SU-DHL-6 (cell line): ENCODE measurements around the gene GRAMD1A.

Experiments
- H2AFZ ChIP-seq: fragments of 200-600 bp; sonication (generic); 2 replicates; pipeline ENCODE4 v1.6.1; 2014; ENCODE audit warnings: low read depth, mild to moderate bottlenecking, moderate library complexity, mixed read lengths, antibody characterized with exemption, low read length; ENCODE audit not compliant: severe bottlenecking
- H3F3A ChIP-seq: fragments of 200-600 bp; shearing (Covaris generic); 2 replicates; pipeline ENCODE4 v1.6.0; 2016; ENCODE audit warnings: antibody characterized with exemption, mild to moderate bottlenecking; ENCODE audit not compliant: insufficient read depth
- H3K27ac ChIP-seq: fragments of 200-600 bp; sonication (generic); 2 replicates; pipeline ENCODE4 v1.5.1; 2016; ENCODE audit warnings: low read depth, mild to moderate bottlenecking, low read length, moderate library complexity, mixed read lengths
- H3K27me3 ChIP-seq: fragments of 200-600 bp; sonication (generic), shearing (Covaris generic); 2 replicates; pipeline ENCODE4 v1.6.0; 2014; ENCODE audit warnings: mild to moderate bottlenecking, low read length
- H3K36me3 ChIP-seq: fragments of 200-600 bp; sonication (generic); 2 replicates; pipeline ENCODE4 v1.6.1; 2014; ENCODE audit warnings: mild to moderate bottlenecking, low read length, mixed read lengths
- H3K4me2 ChIP-seq: fragments of 300-600, 200-600 bp; shearing (Covaris generic), sonication (generic); 2 replicates; pipeline ENCODE4 v1.6.0; 2014; ENCODE audit warnings: low read length, low read depth, mild to moderate bottlenecking; ENCODE audit not compliant: poor library complexity, severe bottlenecking
- H3K4me3 ChIP-seq: fragments of 200-600 bp; sonication (generic); 2 replicates; pipeline ENCODE4 v1.5.1; 2014; ENCODE audit warnings: antibody characterized with exemption, low read length, mild to moderate bottlenecking, mixed read lengths; ENCODE audit not compliant: insufficient read depth, poor library complexity, severe bottlenecking
- H3K79me2 ChIP-seq: fragments of 200-600 bp; sonication (generic); 2 replicates; pipeline ENCODE4 v1.6.1; 2014; ENCODE audit warnings: mild to moderate bottlenecking, low read length, moderate library complexity; ENCODE audit not compliant: insufficient read depth
- H3K9ac ChIP-seq: fragments of 200-600 bp; sonication (generic); 2 replicates; pipeline ENCODE4 v1.7.0; 2014; ENCODE audit warnings: mild to moderate bottlenecking, low read length
- H3K9me2 ChIP-seq: fragments of 200-600 bp; sonication (generic); replicated peaks from 2 replicates; pipeline ENCODE4 v1.6.1; 2014; ENCODE audit warnings: low read length; ENCODE audit not compliant: insufficient read depth
- H3K9me3 ChIP-seq: fragments of 200-600 bp; sonication (generic); 2 replicates; pipeline ENCODE4 v1.6.1; 2014; ENCODE audit warnings: low read length, mixed read lengths; ENCODE audit not compliant: insufficient read depth
- H4K20me1 ChIP-seq: fragments of 200-600 bp; sonication (generic); 2 replicates; pipeline ENCODE4 v1.6.1; 2014; ENCODE audit warnings: low read depth, mild to moderate bottlenecking, antibody characterized with exemption, low read length, moderate library complexity, mixed read lengths
- EZH2phosphoT487 ChIP-seq: fragments of 200-600 bp; sonication (generic), shearing (Covaris generic); conservative IDR thresholded peaks from 2 replicates; pipeline ENCODE4 v1.6.1; 2018; ENCODE audit warnings: mild to moderate bottlenecking, antibody characterized with exemption, low read length, moderate library complexity, mixed read lengths
- TF ChIP-seq, protein P1 (sequence below): fragments of 200-600 bp; sonication (generic); IDR thresholded peaks from one replicate; pipeline ENCODE4 v1.5.1; 2017; ENCODE audit warnings: antibody characterized with exemption, mild to moderate bottlenecking, low read length, moderate library complexity; ENCODE audit not compliant: insufficient read depth, poor library complexity, severe bottlenecking

GRAMD1A gene

GRCh38 chr19:35018379-35018778 lies 18.3 kb downstream of the GRAMD1A start:
- Histone ChIP-seq H2AFZ (no peak overlapping the region), H3K79me2 (no peaks in the 10 kb centered on the region), H3K27me3 (no peaks in the 10 kb centered on the region), H3K4me3 (no peak overlapping the region), H3K9ac (no peak overlapping the region), H3F3A (no peaks in the 10 kb centered on the region), H4K20me1 (no peaks in the 10 kb centered on the region), H3K27ac (no peak overlapping the region), H3K4me2 (no peak overlapping the region), H3K9me3 (no peaks in the 10 kb centered on the region), H3K36me3 (no peaks in the 10 kb centered on the region), H3K9me2 (no peaks in the 10 kb centered on the region)
- TF ChIP-seq EZH2phosphoT487 = no peak

GRCh38 chr19:35019144-35019543 lies 19.0 kb downstream of the GRAMD1A start:
- Histone ChIP-seq H3K4me2 (no peak overlapping the region), H3K9me3 (no peaks in the 10 kb centered on the region), H3K36me3 (no peaks in the 10 kb centered on the region), H3K9ac (no peak overlapping the region), H3K79me2 (no peaks in the 10 kb centered on the region), H3K9me2 (no peaks in the 10 kb centered on the region), H3K4me3 (no peak overlapping the region), H4K20me1 (no peaks in the 10 kb centered on the region), H3F3A (no peaks in the 10 kb centered on the region), H3K27me3 (no peaks in the 10 kb centered on the region), H2AFZ (no peak overlapping the region), H3K27ac (no peak overlapping the region)
- no peak for TF ChIP-seq EZH2phosphoT487
- TF ChIP-seq, protein P1, sequence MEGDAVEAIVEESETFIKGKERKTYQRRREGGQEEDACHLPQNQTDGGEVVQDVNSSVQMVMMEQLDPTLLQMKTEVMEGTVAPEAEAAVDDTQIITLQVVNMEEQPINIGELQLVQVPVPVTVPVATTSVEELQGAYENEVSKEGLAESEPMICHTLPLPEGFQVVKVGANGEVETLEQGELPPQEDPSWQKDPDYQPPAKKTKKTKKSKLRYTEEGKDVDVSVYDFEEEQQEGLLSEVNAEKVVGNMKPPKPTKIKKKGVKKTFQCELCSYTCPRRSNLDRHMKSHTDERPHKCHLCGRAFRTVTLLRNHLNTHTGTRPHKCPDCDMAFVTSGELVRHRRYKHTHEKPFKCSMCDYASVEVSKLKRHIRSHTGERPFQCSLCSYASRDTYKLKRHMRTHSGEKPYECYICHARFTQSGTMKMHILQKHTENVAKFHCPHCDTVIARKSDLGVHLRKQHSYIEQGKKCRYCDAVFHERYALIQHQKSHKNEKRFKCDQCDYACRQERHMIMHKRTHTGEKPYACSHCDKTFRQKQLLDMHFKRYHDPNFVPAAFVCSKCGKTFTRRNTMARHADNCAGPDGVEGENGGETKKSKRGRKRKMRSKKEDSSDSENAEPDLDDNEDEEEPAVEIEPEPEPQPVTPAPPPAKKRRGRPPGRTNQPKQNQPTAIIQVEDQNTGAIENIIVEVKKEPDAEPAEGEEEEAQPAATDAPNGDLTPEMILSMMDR = no peak

DNA sequence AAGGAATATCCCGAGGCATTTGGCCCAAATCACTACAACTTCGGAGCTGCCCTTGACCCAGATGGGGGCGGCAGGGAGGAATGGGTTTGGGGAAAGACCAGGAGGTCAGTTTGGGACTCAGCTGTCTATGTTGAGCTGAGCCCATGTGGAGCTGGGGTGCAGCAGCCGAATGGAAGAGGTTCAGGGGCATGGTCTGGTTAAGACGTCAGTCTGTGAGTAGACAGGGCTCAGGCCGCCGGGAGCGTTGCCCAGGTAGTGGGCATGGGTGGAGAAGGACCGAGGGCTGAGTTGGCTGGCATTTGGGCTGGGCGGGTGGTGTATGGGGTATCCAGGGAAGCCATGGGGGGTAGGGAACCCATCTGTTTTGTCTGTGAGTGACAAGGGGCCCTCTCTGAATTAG lies 20.9 kb downstream of the GRAMD1A start:
- H3K4me3 ChIP-seq = no peak overlapping the region
- H3K36me3 ChIP-seq = no peaks in the 10 kb centered on the region
- no peak overlapping the region for H3K4me2 ChIP-seq
- no peaks in the 10 kb centered on the region for H3K9me3 ChIP-seq
- no peaks in the 10 kb centered on the region for H3K9me2 ChIP-seq
- no peaks in the 10 kb centered on the region for H3K79me2 ChIP-seq
- H4K20me1 ChIP-seq = no peaks in the 10 kb centered on the region
- no peak overlapping the region for H2AFZ ChIP-seq
- TF ChIP-seq, protein P1 = no peak
- no peak for TF ChIP-seq EZH2phosphoT487
- H3K27me3 ChIP-seq = no peaks in the 10 kb centered on the region
- no peak overlapping the region for H3K9ac ChIP-seq
- no peaks in the 10 kb centered on the region for H3F3A ChIP-seq
- no peak overlapping the region for H3K27ac ChIP-seq

GRCh38 chr19:35021596-35021995 lies 21.5 kb downstream of the GRAMD1A start:
- no peak for TF ChIP-seq EZH2phosphoT487
- TF ChIP-seq, protein P1 = no peak
- Histone ChIP-seq H3K27me3 (no peaks in the 10 kb centered on the region), H3K9me2 (no peaks in the 10 kb centered on the region), H3K9me3 (no peaks in the 10 kb centered on the region), H3K79me2 (no peaks in the 10 kb centered on the region), H4K20me1 (no peaks in the 10 kb centered on the region), H2AFZ (no peak overlapping the region), H3K9ac (no peak overlapping the region), H3K36me3 (no peaks in the 10 kb centered on the region), H3K27ac (no peak overlapping the region), H3F3A (no peaks in the 10 kb centered on the region), H3K4me2 (no peak overlapping the region), H3K4me3 (no peak overlapping the region)
